ENCODE measurements around the gene FAM171A2. TPM values are rescaled to one million over a fixed set of nuclear protein-coding genes. Genes with fewer than 3 reads are reported as not detected.

The FAM171A2 gene
- total and polyA plus RNA-seq, 2 donors from 2014 or later, result 0.94 to 1.6 TPM

DNA sequence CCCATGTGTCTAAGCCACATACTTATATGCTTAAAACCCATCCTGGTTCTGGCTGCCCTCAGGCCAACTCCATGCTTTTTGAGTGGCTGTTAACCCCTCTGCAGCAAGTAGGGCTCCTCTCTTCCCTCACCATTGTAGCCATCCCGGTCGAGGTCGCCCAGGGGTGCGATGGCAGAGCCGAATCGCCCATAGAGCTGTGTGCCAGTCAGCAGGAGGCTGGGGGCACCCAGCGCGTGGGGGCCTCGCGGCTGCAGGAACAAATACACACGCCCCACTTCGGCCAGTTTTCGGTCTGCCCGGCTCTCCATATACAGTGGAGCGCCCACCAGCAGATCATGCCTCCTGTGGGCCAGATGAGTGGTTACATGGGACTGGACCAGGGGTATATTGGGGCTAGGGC lies 19.7 kb upstream of the FAM171A2 start:
- no peak overlapping the region for H3K9ac ChIP-seq (ENCODE audit: low read length in 3 of 3)
- TF ChIP-seq, protein P1, sequence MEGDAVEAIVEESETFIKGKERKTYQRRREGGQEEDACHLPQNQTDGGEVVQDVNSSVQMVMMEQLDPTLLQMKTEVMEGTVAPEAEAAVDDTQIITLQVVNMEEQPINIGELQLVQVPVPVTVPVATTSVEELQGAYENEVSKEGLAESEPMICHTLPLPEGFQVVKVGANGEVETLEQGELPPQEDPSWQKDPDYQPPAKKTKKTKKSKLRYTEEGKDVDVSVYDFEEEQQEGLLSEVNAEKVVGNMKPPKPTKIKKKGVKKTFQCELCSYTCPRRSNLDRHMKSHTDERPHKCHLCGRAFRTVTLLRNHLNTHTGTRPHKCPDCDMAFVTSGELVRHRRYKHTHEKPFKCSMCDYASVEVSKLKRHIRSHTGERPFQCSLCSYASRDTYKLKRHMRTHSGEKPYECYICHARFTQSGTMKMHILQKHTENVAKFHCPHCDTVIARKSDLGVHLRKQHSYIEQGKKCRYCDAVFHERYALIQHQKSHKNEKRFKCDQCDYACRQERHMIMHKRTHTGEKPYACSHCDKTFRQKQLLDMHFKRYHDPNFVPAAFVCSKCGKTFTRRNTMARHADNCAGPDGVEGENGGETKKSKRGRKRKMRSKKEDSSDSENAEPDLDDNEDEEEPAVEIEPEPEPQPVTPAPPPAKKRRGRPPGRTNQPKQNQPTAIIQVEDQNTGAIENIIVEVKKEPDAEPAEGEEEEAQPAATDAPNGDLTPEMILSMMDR (IDR thresholded peaks at IDR 0.05; ENCODE audit: borderline replicate concordance, extremely low read depth, insufficient read depth), result no peak
- H3K4me3 ChIP-seq (ENCODE audit: low read length in 3 of 3), result no peak overlapping the region
- no peaks in the 10 kb centered on the region for H3K36me3 ChIP-seq (ENCODE audit: control insufficient read depth in 2 of 3, insufficient read depth in 3 of 3, low read length in 3 of 3)
- no peaks in the 10 kb centered on the region for H3K9me3 ChIP-seq (ENCODE audit: control insufficient read depth in 2 of 3, insufficient read depth in 1 of 3, low read length in 3 of 3)
- FAIRE-seq (no peak), DNase-seq (peak in 1 of 5 donors; percentile 67)
- no peak overlapping the region for H3K27ac ChIP-seq (ENCODE audit: low read depth in 2 of 2, low read length in 2 of 2)
- H3K4me1 ChIP-seq (ENCODE audit: control insufficient read depth in 2 of 3, insufficient read depth in 2 of 3, low read depth in 1 of 3, low read length in 3 of 3), result peaks cover 0 to 11% (median 0%) of the 10 kb centered on the region in 3 donors
- intact Hi-C loops (cut with DNase I), result no loop called here
- H3K27me3 ChIP-seq (ENCODE audit: control insufficient read depth, insufficient read depth, low read length), result no peaks in the 10 kb centered on the region

DNA sequence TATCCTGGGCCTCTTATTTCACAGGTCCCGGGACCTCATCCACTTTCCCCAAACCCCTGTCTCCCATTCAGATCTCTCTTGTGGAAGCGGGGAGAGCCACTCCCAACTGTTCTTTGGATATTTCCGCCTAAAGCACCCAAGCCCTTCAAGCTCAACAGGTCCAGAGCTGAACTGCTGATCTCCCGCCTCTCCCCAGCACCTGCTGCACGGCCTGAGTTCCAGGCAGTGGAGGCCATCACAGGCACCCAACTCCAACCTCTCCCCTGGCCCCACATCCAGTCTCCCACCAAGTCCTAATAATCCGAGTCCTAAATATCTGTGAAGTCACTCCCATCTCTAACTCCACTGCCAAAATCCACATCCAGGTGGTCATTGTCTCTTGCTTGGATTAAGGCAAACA lies 19.3 kb upstream of the FAM171A2 start:
- DNase-seq, result peak in 1 of 5 donors; percentile 51
- peaks cover 0 to 11% (median 0%) of the 10 kb centered on the region in 3 donors for H3K4me1 ChIP-seq (ENCODE audit: control insufficient read depth in 2 of 3, insufficient read depth in 2 of 3, low read depth in 1 of 3, low read length in 3 of 3)
- no peak overlapping the region for H3K4me3 ChIP-seq (ENCODE audit: low read length in 3 of 3)
- no peak overlapping the region for H3K27ac ChIP-seq (ENCODE audit: low read depth in 2 of 2, low read length in 2 of 2)
- no peaks in the 10 kb centered on the region for H3K27me3 ChIP-seq (ENCODE audit: control insufficient read depth, insufficient read depth, low read length)
- FAIRE-seq, result no peak
- no peak overlapping the region for H3K9ac ChIP-seq (ENCODE audit: low read length in 3 of 3)
- no peaks in the 10 kb centered on the region for H3K36me3 ChIP-seq (ENCODE audit: control insufficient read depth in 2 of 3, insufficient read depth in 3 of 3, low read length in 3 of 3)
- TF ChIP-seq, protein P1 (IDR thresholded peaks at IDR 0.05; ENCODE audit: borderline replicate concordance, extremely low read depth, insufficient read depth), result no peak
- H3K9me3 ChIP-seq (ENCODE audit: control insufficient read depth in 2 of 3, insufficient read depth in 1 of 3, low read length in 3 of 3), result no peaks in the 10 kb centered on the region
- intact Hi-C loops (cut with DNase I), result no loop called here

DNA sequence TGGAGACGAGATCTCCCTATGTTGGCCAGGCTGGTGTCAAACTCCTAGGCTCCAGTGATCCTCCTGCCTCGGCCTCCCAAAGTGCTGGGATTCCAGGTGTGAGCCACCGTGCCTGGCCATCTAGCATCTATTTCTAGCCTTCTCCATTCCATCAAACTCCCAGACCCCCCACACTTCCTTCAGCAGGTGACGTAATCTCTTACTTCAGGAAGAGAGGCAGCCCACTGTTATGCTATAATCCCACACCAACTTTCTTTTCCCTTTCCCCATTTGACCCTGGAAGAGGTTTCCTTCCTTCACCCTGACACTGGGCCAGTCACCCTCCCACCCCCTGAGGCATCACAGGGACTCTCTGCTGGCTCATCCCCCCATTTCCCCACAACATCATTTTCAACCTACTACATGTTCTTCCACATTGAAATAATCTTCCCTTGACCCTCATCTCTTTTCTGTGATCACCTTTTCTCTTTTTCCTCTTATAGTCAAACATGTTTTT lies 18.2 kb upstream of the FAM171A2 start:
- no peak overlapping the region for H3K9ac ChIP-seq (ENCODE audit: low read length in 3 of 3)
- FAIRE-seq (no peak), DNase-seq (peak in 1 of 5 donors; percentile 12)
- intact Hi-C loops (cut with DNase I), result no loop called here
- no peaks in the 10 kb centered on the region for H3K36me3 ChIP-seq (ENCODE audit: control insufficient read depth in 2 of 3, insufficient read depth in 3 of 3, low read length in 3 of 3)
- no peaks in the 10 kb centered on the region for H3K27me3 ChIP-seq (ENCODE audit: control insufficient read depth, insufficient read depth, low read length)
- no peak overlapping the region for H3K27ac ChIP-seq (ENCODE audit: low read depth in 2 of 2, low read length in 2 of 2)
- TF ChIP-seq, protein P1 (IDR thresholded peaks at IDR 0.05; ENCODE audit: borderline replicate concordance, extremely low read depth, insufficient read depth), result no peak
- no peak overlapping the region for H3K4me3 ChIP-seq (ENCODE audit: low read length in 3 of 3)
- peaks cover 0 to 11% (median 0%) of the 10 kb centered on the region in 3 donors for H3K4me1 ChIP-seq (ENCODE audit: control insufficient read depth in 2 of 3, insufficient read depth in 2 of 3, low read depth in 1 of 3, low read length in 3 of 3)
- no peaks in the 10 kb centered on the region for H3K9me3 ChIP-seq (ENCODE audit: control insufficient read depth in 2 of 3, insufficient read depth in 1 of 3, low read length in 3 of 3)

DNA sequence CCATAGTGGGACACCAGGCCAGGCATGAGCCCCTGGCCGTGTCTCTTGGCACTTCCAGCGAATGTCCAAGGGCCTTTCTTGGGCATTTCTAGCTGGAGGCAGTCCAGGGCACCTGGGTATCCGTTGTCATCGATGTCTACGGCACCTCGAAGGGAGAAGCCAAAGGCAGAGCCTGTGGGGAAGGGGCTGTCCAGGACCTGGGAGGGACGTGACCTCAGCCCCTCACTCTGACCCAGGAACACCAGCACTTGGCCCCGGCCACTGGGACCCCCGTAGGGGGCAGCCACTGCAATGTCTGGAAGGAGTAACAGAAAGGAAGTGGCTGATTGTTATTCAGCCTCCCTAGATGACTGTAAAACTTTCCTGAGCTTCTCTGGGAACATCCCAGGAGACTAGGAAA lies 17.1 kb upstream of the FAM171A2 start:
- intact Hi-C loops (cut with DNase I), result no loop called here
- TF ChIP-seq, protein P1 (IDR thresholded peaks at IDR 0.05; ENCODE audit: borderline replicate concordance, extremely low read depth, insufficient read depth), result no peak
- FAIRE-seq (no peak), DNase-seq (peak in 1 of 5 donors; percentile 54)
- Histone ChIP-seq H3K9ac (ENCODE audit: low read length in 3 of 3) (no peak overlapping the region), H3K27me3 (ENCODE audit: control insufficient read depth, insufficient read depth, low read length) (no peaks in the 10 kb centered on the region), H3K36me3 (ENCODE audit: control insufficient read depth in 2 of 3, insufficient read depth in 3 of 3, low read length in 3 of 3) (no peaks in the 10 kb centered on the region), H3K4me3 (ENCODE audit: low read length in 3 of 3) (no peak overlapping the region), H3K9me3 (ENCODE audit: control insufficient read depth in 2 of 3, insufficient read depth in 1 of 3, low read length in 3 of 3) (no peaks in the 10 kb centered on the region), H3K4me1 (ENCODE audit: control insufficient read depth in 2 of 3, insufficient read depth in 2 of 3, low read depth in 1 of 3, low read length in 3 of 3) (peaks cover 0 to 7% (median 0%) of the 10 kb centered on the region in 3 donors), H3K27ac (ENCODE audit: low read depth in 2 of 2, low read length in 2 of 2) (no peak overlapping the region)
